Ectodermal cell (in vitro differentiated cells): Measurements from ENCODE around the gene SPAM1. TPM values are rescaled to one million over a fixed set of nuclear protein-coding genes. Genes with fewer than 3 reads are reported as not detected.
"Not testable (repeated sequence)": the region's sequence is repeated elsewhere in the genome, so short reads cannot be mapped to it uniquely, and the experiment has no call there.

Experiments
- H3K27ac ChIP-seq: 2 replicates; pipeline ENCODE4 v1.7.0; 2013; ENCODE audit warnings: mild to moderate bottlenecking, low read depth, low read length; ENCODE audit not compliant: insufficient read depth, poor library complexity, severe bottlenecking
- H3K27me3 ChIP-seq: 2 replicates; pipeline ENCODE4 v1.7.0; 2013; ENCODE audit warnings: mild to moderate bottlenecking, low read length; ENCODE audit not compliant: insufficient read depth, control insufficient read depth, poor library complexity, severe bottlenecking
- H3K36me3 ChIP-seq: one replicate; pipeline ENCODE4 v1.7.0; 2013; ENCODE audit warnings: low read length; ENCODE audit not compliant: control insufficient read depth, insufficient read depth
- H3K4me1 ChIP-seq: one replicate; pipeline ENCODE4 v1.7.0; 2013; ENCODE audit warnings: low read length; ENCODE audit not compliant: control insufficient read depth, insufficient read depth
- H3K4me3 ChIP-seq: 2 replicates; pipeline ENCODE4 v1.7.0; 2013; ENCODE audit warnings: low read depth, low read length, control low read depth; ENCODE audit not compliant: insufficient read depth
- H3K9me3 ChIP-seq: 2 replicates; pipeline ENCODE4 v1.7.0; 2013; ENCODE audit warnings: mild to moderate bottlenecking, low read length, moderate library complexity; ENCODE audit not compliant: control insufficient read depth
- WGBS, 2 experiments: methylation state at CpG; one replicate each; pipeline ENCODE4 v1.1.7; 2013; ENCODE audit warnings: missing lambda C conversion rate in 2 of 2; 5-methylcytosine and 5-hydroxymethylcytosine counted together
- polyA plus RNA-seq, 4 experiments: library from polyadenylated mRNA; stranded (reverse); fragments of 50-300 nt; gene quantifications; one replicate each; pipeline ENCODE4 v1.2.3, GENCODE V29; 2013

SPAM1 gene, protein sequence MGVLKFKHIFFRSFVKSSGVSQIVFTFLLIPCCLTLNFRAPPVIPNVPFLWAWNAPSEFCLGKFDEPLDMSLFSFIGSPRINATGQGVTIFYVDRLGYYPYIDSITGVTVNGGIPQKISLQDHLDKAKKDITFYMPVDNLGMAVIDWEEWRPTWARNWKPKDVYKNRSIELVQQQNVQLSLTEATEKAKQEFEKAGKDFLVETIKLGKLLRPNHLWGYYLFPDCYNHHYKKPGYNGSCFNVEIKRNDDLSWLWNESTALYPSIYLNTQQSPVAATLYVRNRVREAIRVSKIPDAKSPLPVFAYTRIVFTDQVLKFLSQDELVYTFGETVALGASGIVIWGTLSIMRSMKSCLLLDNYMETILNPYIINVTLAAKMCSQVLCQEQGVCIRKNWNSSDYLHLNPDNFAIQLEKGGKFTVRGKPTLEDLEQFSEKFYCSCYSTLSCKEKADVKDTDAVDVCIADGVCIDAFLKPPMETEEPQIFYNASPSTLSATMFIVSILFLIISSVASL
- polyA plus RNA-seq (2013, experiment 1 of 4), result not detected
- not detected for polyA plus RNA-seq (2013, experiment 2 of 4)
- not detected for polyA plus RNA-seq (2013, experiment 3 of 4)
- polyA plus RNA-seq (2013, experiment 4 of 4), result not detected

DNA sequence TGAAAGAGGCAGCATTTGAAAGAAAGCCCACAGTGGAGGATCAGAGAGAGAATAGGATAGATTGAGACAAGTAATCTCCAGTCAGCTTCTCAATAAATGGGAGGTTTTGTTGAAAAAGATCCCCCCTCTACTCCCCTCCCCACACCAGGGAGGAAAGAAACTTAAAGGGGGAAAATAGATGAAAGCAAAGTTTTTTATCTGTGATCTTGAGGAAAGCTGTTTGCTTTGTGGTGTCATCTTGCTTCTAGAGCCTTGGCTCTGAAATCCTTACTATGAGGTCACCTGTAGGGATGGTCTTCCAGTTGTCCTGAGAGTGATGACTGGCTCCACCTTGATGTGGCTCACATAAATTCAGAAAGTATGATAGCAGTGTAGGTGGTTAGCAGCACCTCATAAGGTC is at the start of gene SPAM1:
SPAM1 (plus strand) TSS at position 301 of the 400 bp plus-strand sequence. CDS start 28,330 bp downstream, outside the sequence.
- H3K27ac ChIP-seq, result no peak within 1 kb of the TSS
- H3K9me3 ChIP-seq, result no peaks in the 10 kb centered on the region
- H3K36me3 ChIP-seq, result no peaks in the 10 kb centered on the region
- H3K4me3 ChIP-seq, result no peak within 1 kb of the TSS
- peaks cover 3% of the 10 kb centered on the region for H3K4me1 ChIP-seq
- no peaks in the 10 kb centered on the region for H3K27me3 ChIP-seq

DNA sequence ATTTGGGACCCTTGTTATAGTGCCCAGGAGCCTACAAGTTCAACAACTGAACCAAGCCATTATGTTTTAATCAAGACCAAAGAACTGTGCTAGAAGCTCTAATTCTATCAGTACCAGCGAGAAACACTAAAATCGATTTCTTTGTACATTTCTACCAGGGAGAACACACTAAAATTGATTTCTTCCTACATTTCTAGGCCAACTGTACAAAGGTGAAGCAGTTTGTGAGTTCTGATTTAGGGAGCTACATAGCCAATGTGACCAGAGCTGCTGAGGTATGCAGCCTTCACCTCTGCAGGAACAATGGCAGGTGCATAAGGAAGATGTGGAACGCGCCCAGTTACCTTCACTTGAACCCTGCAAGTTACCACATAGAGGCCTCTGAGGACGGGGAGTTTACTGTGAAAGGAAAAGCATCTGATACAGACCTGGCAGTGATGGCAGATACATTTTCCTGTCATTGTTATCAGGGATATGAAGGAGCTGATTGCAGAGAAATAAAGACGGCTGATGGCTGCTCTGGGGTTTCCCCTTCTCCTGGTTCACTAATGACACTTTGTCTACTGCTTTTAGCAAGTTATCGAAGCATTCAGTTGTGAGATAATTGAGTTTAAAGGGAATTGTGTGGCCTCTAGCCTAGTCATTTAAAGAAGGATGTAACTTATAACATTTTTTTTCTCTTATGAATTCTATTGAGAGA is 48.3 kb upstream of the SPAM1 start:
- no peaks in the 10 kb centered on the region for H3K36me3 ChIP-seq
- 93 to 94% methylated on average over 6 of the region's 7 CpGs for WGBS, 2 experiments
- H3K9me3 ChIP-seq, result no peaks in the 10 kb centered on the region
- no peak overlapping the region for H3K27ac ChIP-seq
- H3K27me3 ChIP-seq, result no peaks in the 10 kb centered on the region
- H3K4me1 ChIP-seq, result no peaks in the 10 kb centered on the region
- no peak overlapping the region for H3K4me3 ChIP-seq

DNA sequence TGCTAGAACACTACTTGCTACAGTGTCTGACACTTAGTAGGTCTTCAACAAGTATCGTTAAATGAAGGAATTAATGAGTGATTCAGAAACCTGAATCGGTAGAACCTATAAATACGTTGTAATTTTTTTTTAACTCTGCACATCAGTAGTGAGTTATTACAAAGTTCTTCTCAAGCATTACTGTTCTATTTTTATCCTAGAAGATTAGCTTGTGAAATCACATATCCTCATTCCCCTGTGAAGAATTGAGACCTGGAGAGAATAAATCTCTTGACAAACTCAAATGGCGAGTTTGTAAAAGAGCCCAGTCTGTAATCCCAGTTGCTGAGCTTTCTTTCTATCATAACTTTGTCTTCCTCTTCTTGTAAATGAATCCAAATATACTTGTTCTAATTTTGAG is 45.4 kb upstream of the SPAM1 start:
- Histone ChIP-seq H3K27me3 (no peaks in the 10 kb centered on the region), H3K36me3 (no peaks in the 10 kb centered on the region), H3K9me3 (no peaks in the 10 kb centered on the region), H3K4me3 (no peak overlapping the region), H3K4me1 (no peaks in the 10 kb centered on the region), H3K27ac (no peak overlapping the region)
- WGBS, 2 experiments, result 97 to 100% methylated on average over 3 to 4 of the region's 4 CpGs

DNA sequence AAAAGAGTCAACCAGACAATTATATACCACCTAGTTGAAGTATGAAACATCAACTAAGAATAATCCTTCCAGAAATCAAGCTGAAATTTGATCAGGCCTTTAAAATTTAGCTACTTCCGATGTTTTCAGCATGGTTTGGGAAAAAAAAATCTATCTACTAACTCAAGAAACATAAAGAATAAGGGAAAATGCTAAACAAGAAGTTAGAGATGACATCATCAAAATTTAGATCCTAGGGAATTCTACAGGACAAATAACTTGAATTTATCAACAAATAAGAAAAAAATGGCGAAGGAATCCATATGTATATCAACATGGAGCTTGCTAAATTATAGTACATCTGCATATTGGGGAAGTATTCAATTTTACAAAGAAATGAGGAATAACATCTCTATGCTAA is 43.7 kb upstream of the SPAM1 start:
- H3K4me1 ChIP-seq, result no peaks in the 10 kb centered on the region
- H3K9me3 ChIP-seq, result no peaks in the 10 kb centered on the region
- no peaks in the 10 kb centered on the region for H3K27me3 ChIP-seq
- no peak overlapping the region for H3K27ac ChIP-seq
- WGBS, 2 experiments, result 90% methylated on average over 2 of the region's 2 CpGs; no CpG with 5 or more reads in 1 of the 2 experiments
- no peak overlapping the region for H3K4me3 ChIP-seq
- no peaks in the 10 kb centered on the region for H3K36me3 ChIP-seq

DNA sequence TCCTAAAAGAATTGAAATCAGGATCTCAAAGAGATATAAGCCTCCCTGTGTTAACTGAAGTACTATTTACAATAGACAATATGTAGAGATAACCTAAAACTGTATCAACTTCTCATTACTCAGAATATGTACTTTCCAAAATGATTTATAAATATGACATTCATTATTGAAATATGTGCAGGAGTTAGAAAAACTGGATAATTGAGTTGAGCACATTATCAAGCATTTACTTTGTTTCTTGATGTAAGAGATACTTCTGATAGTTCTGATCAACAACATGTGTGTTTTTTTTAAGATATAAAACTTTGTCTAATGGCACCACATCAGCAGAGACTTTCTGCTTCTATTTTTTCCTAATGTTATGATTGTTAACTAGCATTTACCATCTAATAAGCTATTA is 41.9 kb upstream of the SPAM1 start:
- no peaks in the 10 kb centered on the region for H3K4me1 ChIP-seq
- H3K9me3 ChIP-seq, result no peaks in the 10 kb centered on the region
- no peaks in the 10 kb centered on the region for H3K36me3 ChIP-seq
- H3K27me3 ChIP-seq, result no peaks in the 10 kb centered on the region
- no peak overlapping the region for H3K4me3 ChIP-seq
- no peak overlapping the region for H3K27ac ChIP-seq

DNA sequence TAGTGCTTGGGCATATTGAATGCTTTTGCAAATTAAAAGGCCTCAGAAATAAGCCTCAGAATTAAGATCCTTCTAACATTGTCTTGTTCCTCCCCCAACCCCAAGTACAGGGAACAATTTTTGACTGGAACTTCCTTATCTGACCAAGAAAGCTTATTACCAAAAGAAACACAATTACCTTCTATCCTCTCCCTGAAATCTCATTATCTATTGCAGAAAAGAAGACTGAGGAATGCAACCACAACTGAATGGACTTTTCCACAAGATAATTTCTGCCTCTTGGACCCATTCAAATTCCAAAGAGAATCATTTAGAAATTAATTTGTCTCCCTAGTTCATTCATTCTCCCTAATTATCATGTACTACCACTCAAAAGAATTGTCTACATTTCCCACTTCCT is 36.8 kb upstream of the SPAM1 start:
- H3K27me3 ChIP-seq, result no peaks in the 10 kb centered on the region
- H3K4me1 ChIP-seq, result no peaks in the 10 kb centered on the region
- H3K36me3 ChIP-seq, result no peaks in the 10 kb centered on the region
- H3K4me3 ChIP-seq, result no peak overlapping the region
- H3K9me3 ChIP-seq, result no peaks in the 10 kb centered on the region
- H3K27ac ChIP-seq, result no peak overlapping the region

DNA sequence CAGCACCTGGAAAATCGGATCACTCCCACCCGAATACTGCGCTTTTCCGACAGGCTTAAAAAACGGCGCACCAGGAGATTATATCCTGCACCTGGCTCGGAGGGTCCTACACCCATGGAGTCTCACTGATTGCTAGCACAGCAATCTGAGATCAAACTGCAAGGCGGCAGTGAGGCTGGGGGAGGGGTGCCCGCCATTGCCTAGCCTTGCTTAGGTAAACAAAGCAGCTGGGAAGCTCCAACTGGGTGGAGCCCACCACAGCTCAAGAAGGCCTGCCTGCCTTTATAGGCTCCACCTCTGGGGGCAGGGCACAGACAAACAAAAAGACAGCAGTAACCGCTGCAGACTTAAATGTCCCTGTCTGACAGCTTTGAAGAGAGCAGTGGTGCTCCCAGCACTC is 30.3 kb upstream of the SPAM1 start:
- H3K4me3 ChIP-seq, H3K4me1 ChIP-seq, H3K27me3 ChIP-seq, H3K27ac ChIP-seq, H3K36me3 ChIP-seq, H3K9me3 ChIP-seq: not testable (repeated sequence)
- WGBS, 2 experiments, result 89 to 97% methylated on average over 10 of the region's 10 CpGs

DNA sequence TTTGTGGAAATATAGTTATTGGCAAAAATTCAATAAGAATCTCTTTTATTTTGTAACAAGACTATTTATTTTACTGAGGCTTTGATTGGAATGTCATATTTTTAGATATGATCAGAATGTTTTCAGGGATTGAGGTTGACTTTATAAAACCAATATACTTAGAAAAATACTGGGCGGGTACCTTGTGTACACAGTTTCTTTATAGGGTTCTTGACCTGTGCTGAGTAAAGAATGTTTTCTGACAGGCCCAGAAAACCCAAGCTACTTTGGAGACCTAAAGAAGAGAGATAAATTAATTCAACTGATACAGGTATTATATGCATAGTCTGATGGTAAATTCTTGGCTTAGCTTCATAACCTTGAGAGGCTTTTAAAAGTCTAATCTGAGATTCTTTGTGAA is 23.9 kb upstream of the SPAM1 start:
- no peak overlapping the region for H3K27ac ChIP-seq
- no peaks in the 10 kb centered on the region for H3K36me3 ChIP-seq
- no peak overlapping the region for H3K4me3 ChIP-seq
- 93% methylated on average over 1 of the region's 1 CpG; no CpG with 5 or more reads in 1 of the 2 experiments for WGBS, 2 experiments
- H3K27me3 ChIP-seq, result no peaks in the 10 kb centered on the region
- H3K4me1 ChIP-seq, result no peaks in the 10 kb centered on the region
- peaks cover 2% of the 10 kb centered on the region for H3K9me3 ChIP-seq

DNA sequence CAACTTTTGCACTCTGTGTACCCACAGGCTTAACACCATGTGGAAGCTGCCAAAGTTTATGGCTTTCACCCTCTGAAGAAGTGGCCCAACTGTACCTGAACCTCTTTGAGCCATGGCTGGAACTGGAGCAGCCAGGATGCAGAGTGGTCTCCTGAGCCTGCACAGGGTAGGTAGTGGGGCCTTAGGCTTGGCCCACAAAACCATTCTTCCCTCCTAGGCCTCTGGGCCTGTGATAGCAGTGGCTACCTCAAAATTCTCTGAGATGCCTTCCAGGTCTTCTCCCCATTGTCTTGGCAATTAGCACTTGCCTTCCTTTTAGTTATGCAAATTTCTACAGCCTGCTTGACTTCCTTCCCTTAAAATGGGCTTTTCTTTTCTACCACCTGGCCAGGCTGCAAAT is 19.3 kb upstream of the SPAM1 start:
- H3K27ac ChIP-seq, result no peak overlapping the region
- no peak overlapping the region for H3K4me3 ChIP-seq
- peaks cover 2% of the 10 kb centered on the region for H3K9me3 ChIP-seq
- H3K36me3 ChIP-seq, result no peaks in the 10 kb centered on the region
- H3K27me3 ChIP-seq, result no peaks in the 10 kb centered on the region
- no peaks in the 10 kb centered on the region for H3K4me1 ChIP-seq

DNA sequence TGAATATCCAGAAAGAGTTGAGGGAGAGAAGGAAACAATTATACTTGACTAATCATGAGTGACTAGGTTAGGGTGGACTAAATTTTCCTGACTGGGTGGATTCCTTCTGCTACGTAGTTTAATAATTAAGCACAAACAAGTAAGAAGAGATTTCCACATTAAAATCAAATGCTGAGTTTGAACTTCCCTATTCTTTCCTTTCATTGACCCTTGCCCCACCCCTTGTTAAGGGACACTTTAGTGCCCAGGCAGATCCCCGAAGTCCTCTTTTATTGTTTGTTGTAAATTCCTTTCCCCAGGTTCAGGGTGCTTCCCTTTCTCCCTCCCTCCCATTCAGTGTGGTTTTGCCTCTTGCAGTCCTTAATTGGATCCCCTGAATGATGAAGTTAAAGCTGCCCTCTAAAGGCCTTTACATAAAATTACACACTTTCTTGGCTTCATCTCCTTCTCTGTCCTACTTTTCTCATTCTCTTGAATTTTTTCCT is 8.8 kb upstream of the SPAM1 start:
- Histone ChIP-seq H3K4me1 (no peaks in the 10 kb centered on the region), H3K9me3 (no peaks in the 10 kb centered on the region), H3K4me3 (no peak overlapping the region), H3K27me3 (no peaks in the 10 kb centered on the region), H3K27ac (no peak overlapping the region), H3K36me3 (no peaks in the 10 kb centered on the region)
- 53 to 56% methylated on average over 2 of the region's 2 CpGs for WGBS, 2 experiments
